Subcutaneous abdominal adipose tissue (tissue), 5 donors: Measurements from ENCODE around the gene HDGFL2.

ENCODE experiments used
- H3K27ac ChIP-seq: one replicate; pipeline ENCODE4 v1.7.0; 2013; ENCODE audit warnings: low read depth, mild to moderate bottlenecking, inconsistent platforms, low read length, moderate library complexity
- H3K27me3 ChIP-seq, 5 donors: one replicate each; pipeline ENCODE4 v1.7.0; 2013; ENCODE audit warnings: low read length in 5 of 5, inconsistent platforms in 1 of 5; ENCODE audit not compliant: control insufficient read depth in 5 of 5, insufficient read depth in 4 of 5
- H3K36me3 ChIP-seq, 5 donors: one replicate each; pipeline ENCODE4 v1.7.0; 2013; ENCODE audit warnings: low read length in 5 of 5; ENCODE audit not compliant: control insufficient read depth in 5 of 5, insufficient read depth in 5 of 5
- H3K4me1 ChIP-seq, 5 donors: one replicate each; pipeline ENCODE4 v1.7.0; 2013; ENCODE audit warnings: low read length in 5 of 5, mild to moderate bottlenecking in 3 of 5, moderate library complexity in 1 of 5; ENCODE audit not compliant: control insufficient read depth in 5 of 5, insufficient read depth in 5 of 5
- H3K4me3 ChIP-seq, 5 donors: one replicate each; pipeline ENCODE4 v1.7.0; 2013; ENCODE audit warnings: low read length in 5 of 5, low read depth in 1 of 5
- H3K9ac ChIP-seq, 5 donors: one replicate each; pipeline ENCODE4 v1.7.0; 2013; ENCODE audit warnings: low read length in 5 of 5, mild to moderate bottlenecking in 4 of 5, moderate library complexity in 3 of 5
- H3K9me3 ChIP-seq, 5 donors: one replicate each; pipeline ENCODE4 v1.7.0; 2013; ENCODE audit warnings: low read length in 5 of 5; ENCODE audit not compliant: control insufficient read depth in 5 of 5
- donor health status: healthy.
- donor health status: healthy.
- donor health status: healthy.
- donor health status: healthy.
- donor health status: healthy.

The HDGFL2 gene

GRCh38 chr19:4499318-4499717, 27.2 kb downstream of the HDGFL2 start:
- Histone ChIP-seq H3K9ac (no peak overlapping the region), H3K4me1 (peaks cover 3 to 30% (median 25%) of the 10 kb centered on the region in 5 donors), H3K36me3 (peaks cover 0 to 90% (median 80%) of the 10 kb centered on the region in 5 donors), H3K27me3 (no peaks in the 10 kb centered on the region), H3K4me3 (no peak overlapping the region), H3K9me3 (no peaks in the 10 kb centered on the region), H3K27ac (no peak overlapping the region)

GRCh38 chr19:4499855-4500254, 27.8 kb downstream of the HDGFL2 start:
- H3K27ac ChIP-seq = no peak overlapping the region
- H3K4me3 ChIP-seq = no peak overlapping the region
- peaks cover 0 to 90% (median 80%) of the 10 kb centered on the region in 5 donors for H3K36me3 ChIP-seq
- H3K4me1 ChIP-seq = peaks cover 3 to 35% (median 30%) of the 10 kb centered on the region in 5 donors
- no peaks in the 10 kb centered on the region for H3K27me3 ChIP-seq
- H3K9ac ChIP-seq = no peak overlapping the region
- no peaks in the 10 kb centered on the region for H3K9me3 ChIP-seq

- no peaks in the 10 kb centered on the region for H3K27me3 ChIP-seq
- no peak overlapping the region for H3K9ac ChIP-seq
- H3K36me3 ChIP-seq = peaks cover 0 to 91% (median 80%) of the 10 kb centered on the region in 5 donors
- H3K4me1 ChIP-seq = peaks cover 9 to 42% (median 33%) of the 10 kb centered on the region in 5 donors
- H3K4me3 ChIP-seq = no peak overlapping the region
- no peaks in the 10 kb centered on the region for H3K9me3 ChIP-seq
- peak overlapping the region; percentile 65 for H3K27ac ChIP-seq
Observed at GRCh38 chr19:4500841-4501591, 28.9 kb downstream of the HDGFL2 start.

- no peaks in the 10 kb centered on the region for H3K9me3 ChIP-seq
- no peaks in the 10 kb centered on the region for H3K27me3 ChIP-seq
- peaks cover 9 to 48% (median 39%) of the 10 kb centered on the region in 5 donors for H3K4me1 ChIP-seq
- H3K9ac ChIP-seq = no peak overlapping the region
- H3K4me3 ChIP-seq = no peak overlapping the region
- peak overlapping the region; percentile 65 for H3K27ac ChIP-seq
- H3K36me3 ChIP-seq = peaks cover 0 to 91% (median 76%) of the 10 kb centered on the region in 5 donors
Observed at GRCh38 chr19:4501691-4502090, 29.6 kb downstream of the HDGFL2 start.

GRCh38 chr19:4502282-4503131, 30.4 kb downstream of the HDGFL2 start:
- Histone ChIP-seq H3K27ac (peak overlapping the region; percentile 65), H3K4me1 (peaks cover 9 to 56% (median 47%) of the 10 kb centered on the region in 5 donors), H3K4me3 (no peak overlapping the region), H3K9ac (peak overlapping the region in 1 of 5 donors; percentile 2), H3K27me3 (no peaks in the 10 kb centered on the region), H3K9me3 (no peaks in the 10 kb centered on the region), H3K36me3 (peaks cover 0 to 93% (median 79%) of the 10 kb centered on the region in 5 donors)

GRCh38 chr19:4503132-4503824, 31.2 kb downstream of the HDGFL2 start:
- H3K9me3 ChIP-seq = no peaks in the 10 kb centered on the region
- peak overlapping the region in 1 of 5 donors; percentile 35 for H3K4me3 ChIP-seq
- H3K9ac ChIP-seq = no peak overlapping the region
- H3K27me3 ChIP-seq = no peaks in the 10 kb centered on the region
- peak overlapping the region; percentile 90 for H3K27ac ChIP-seq
- H3K4me1 ChIP-seq = peaks cover 9 to 64% (median 53%) of the 10 kb centered on the region in 5 donors
- peaks cover 0 to 88% (median 77%) of the 10 kb centered on the region in 5 donors for H3K36me3 ChIP-seq

GRCh38 chr19:4503825-4504170, 31.7 kb downstream of the HDGFL2 start:
- H3K27ac ChIP-seq = peak overlapping the region; percentile 90
- H3K4me1 ChIP-seq = peaks cover 9 to 69% (median 56%) of the 10 kb centered on the region in 5 donors

GRCh38 chr19:4504297-4504701, 32.2 kb downstream of the HDGFL2 start:
- Histone ChIP-seq H3K9me3 (no peaks in the 10 kb centered on the region), H3K27me3 (no peaks in the 10 kb centered on the region), H3K4me1 (peaks cover 9 to 69% (median 56%) of the 10 kb centered on the region in 5 donors), H3K4me3 (peak overlapping the region in 2 of 5 donors; percentile 6 to 35), H3K9ac (no peak overlapping the region), H3K36me3 (peaks cover 0 to 86% (median 76%) of the 10 kb centered on the region in 5 donors), H3K27ac (peak overlapping the region; percentile 90)

More at GRCh38 chr19:4503825-4504170, 31.7 kb downstream of the HDGFL2 start:
- H3K9me3 ChIP-seq = no peaks in the 10 kb centered on the region
- peak overlapping the region in 1 of 5 donors; percentile 35 for H3K4me3 ChIP-seq
- no peaks in the 10 kb centered on the region for H3K27me3 ChIP-seq
- no peak overlapping the region for H3K9ac ChIP-seq
- peaks cover 0 to 87% (median 76%) of the 10 kb centered on the region in 5 donors for H3K36me3 ChIP-seq

- Histone ChIP-seq H3K27me3 (no peaks in the 10 kb centered on the region), H3K4me3 (peak overlapping the region in 2 of 5 donors; percentile 6 to 35), H3K9me3 (no peaks in the 10 kb centered on the region), H3K4me1 (peaks cover 9 to 69% (median 56%) of the 10 kb centered on the region in 5 donors), H3K36me3 (peaks cover 0 to 81% (median 71%) of the 10 kb centered on the region in 5 donors), H3K27ac (peak overlapping the region; percentile 90), H3K9ac (peak overlapping the region in 1 of 5 donors; percentile 48)
Observed at GRCh38 chr19:4504891-4505569, 32.9 kb downstream of the HDGFL2 start.
